NK-92 (cell line): Measurements from ENCODE around the gene CDT1.

Source experiments
- DNase-seq: peaks from one replicate; lab custom pipeline; 2025; ENCODE audit not compliant: unreplicated experiment; lab: John Stamatoyannopoulos, UW

The CDT1 gene

GRCh38 chr16:88854306-88855111 lies 50.9 kb downstream of the CDT1 start:
- DNase-seq: no peak

- DNase-seq: no peak
Measured at GRCh38 chr16:88855176-88855575, 51.6 kb downstream of the CDT1 start.

- no peak for DNase-seq
Measured at GRCh38 chr16:88855736-88856121, 52.1 kb downstream of the CDT1 start.

DNA sequence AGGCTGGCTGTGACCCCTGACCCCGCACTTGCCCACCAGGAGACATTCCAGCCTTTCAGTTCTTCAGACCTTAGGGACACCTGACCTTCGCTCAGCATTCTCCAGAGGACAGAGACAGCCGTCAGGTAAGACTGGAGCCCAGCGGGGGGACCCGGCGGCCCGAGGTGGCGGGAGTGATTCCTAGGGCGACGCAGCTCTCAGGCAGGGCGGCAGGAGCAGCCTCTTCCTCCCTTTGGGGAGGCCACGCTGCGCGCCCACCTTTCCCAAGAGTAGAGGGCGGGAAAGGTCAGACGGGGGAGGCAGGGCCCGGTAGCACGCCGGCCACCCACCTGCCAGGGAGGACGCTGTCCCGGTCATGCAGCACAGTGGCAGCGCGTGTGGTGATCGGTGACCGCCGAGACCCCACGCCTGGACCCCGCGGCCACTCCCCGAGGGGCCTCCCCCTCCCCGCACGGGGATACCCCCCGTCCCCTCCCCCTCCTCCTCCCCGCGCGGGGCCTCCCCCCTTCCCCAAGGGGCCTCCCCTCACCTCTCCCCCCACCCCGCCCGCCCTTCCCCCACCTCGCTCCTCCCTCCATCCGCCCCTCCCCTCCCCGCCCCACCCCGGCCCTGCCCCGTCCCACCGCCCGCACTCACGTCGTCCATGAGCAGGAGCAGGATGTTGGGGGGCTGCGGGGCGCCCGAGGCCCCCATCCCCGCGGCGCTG lies 52.7 kb downstream of the CDT1 start:
- DNase-seq: no peak

GRCh38 chr16:88856828-88857727 lies 53.5 kb downstream of the CDT1 start, which contains the start of the genes GALNS and TRAPPC2L:
TSS of gene GALNS (minus strand) at chr16:88856947. CDS start at chr16:88856877, 70 bp downstream.
TSS of gene TRAPPC2L (plus strand) at chr16:88857127. CDS start at chr16:88857151, 24 bp downstream.
- DNase-seq: peak; percentile 85

DNA sequence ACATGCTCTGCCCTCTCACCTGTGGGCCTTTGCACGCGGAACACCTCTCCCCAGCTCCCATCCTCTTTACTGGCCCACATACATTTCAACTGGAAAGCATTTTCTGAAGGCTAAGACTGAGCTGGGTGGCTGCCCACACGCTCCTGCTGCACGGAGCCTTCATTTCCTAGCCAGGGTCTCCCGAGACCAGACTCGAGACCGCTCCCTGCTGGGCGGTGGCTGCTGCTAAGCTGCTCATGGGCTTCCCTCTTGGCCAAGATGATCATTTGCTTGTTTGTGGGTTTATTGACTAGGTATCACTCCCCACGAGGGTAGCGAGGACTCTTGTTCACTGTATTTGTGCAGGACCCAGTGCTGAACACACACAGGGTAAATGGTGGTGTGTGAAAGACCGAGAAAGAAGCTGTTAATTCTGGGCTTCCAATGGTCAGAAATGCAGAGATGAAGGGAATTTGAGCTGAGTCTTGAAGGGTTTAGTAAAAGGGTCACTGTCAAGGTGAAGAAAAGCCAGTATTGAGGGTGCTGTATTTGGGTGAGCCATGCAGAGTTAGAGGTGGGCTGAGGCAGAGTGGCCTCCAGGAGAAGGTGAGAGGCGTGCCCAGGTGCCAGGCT lies 54.2 kb downstream of the CDT1 start:
- no peak for DNase-seq
